ENCODE results near the gene ASB7.
A peak's percentile ranks its signal among the peaks of the same experiment; 100 is the strongest.

Gene ASB7

DNA sequence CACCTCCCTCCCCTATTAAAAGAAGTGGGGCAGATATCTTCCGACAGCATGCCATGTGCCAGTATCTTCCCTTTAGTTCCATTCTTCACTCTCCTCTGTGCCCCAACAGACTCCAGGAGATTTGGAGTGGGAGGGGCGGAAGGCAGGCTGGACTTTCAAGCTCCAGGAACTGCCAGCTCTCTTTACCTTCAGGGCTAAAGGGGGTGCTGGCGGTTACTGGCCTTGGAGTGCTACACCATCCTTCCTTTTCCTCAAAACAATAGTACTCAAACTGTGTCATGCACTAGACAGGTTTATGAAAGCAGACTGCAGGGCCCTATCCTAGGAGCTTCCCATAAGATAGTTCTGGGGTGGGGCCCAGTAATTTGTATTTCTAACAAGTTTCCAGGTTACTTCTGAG is 6.4 kb upstream of the ASB7 start:
- Histone ChIP-seq H3K4me1 (ENCODE audit: control insufficient read depth, insufficient read depth, low read length, poor library complexity, severe bottlenecking) (peaks cover 61% of the 10 kb centered on the region), H3K4me3 (ENCODE audit: insufficient read depth, low read depth, low read length, poor library complexity, severe bottlenecking) (peak overlapping the region; percentile 33), H3K27me3 (replicated peaks; ENCODE audit: control insufficient read depth, insufficient read depth, low read length, poor library complexity, severe bottlenecking) (no peaks in the 10 kb centered on the region), H3K27ac (ENCODE audit: insufficient read depth, low read length, poor library complexity, severe bottlenecking) (peak overlapping the region; percentile 83), H3K36me3 (ENCODE audit: control insufficient read depth, insufficient read depth, low read length) (no peaks in the 10 kb centered on the region), H3K9me3 (ENCODE audit: control insufficient read depth, low read length) (no peaks in the 10 kb centered on the region)
- no peak for DNase-seq

DNA sequence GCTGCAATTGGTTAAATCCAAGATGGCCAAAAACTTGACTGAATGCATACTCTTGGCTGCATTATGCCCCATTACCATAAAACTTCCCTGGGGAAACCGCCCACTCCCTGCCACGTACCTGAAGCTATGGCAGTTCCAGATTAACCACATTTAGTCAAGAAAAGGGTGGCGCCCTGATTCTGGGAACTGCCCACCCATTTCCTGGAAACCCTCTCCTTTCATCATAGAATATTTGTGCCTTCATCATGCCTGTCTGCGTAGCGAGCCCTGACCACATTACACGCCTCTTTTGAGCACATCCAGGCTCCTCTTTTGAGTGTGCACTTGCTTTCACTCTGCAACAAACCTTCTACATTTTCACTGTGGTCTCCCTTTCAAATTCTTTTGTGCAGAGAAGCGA is 5.6 kb upstream of the ASB7 start:
- Histone ChIP-seq H3K4me3 (ENCODE audit: insufficient read depth, low read depth, low read length, poor library complexity, severe bottlenecking) (peak overlapping the region; percentile 33), H3K27me3 (replicated peaks; ENCODE audit: control insufficient read depth, insufficient read depth, low read length, poor library complexity, severe bottlenecking) (no peaks in the 10 kb centered on the region), H3K36me3 (ENCODE audit: control insufficient read depth, insufficient read depth, low read length) (no peaks in the 10 kb centered on the region), H3K9me3 (ENCODE audit: control insufficient read depth, low read length) (no peaks in the 10 kb centered on the region), H3K4me1 (ENCODE audit: control insufficient read depth, insufficient read depth, low read length, poor library complexity, severe bottlenecking) (peaks cover 62% of the 10 kb centered on the region), H3K27ac (ENCODE audit: insufficient read depth, low read length, poor library complexity, severe bottlenecking) (peak overlapping the region; percentile 83)
- DNase-seq = peak; percentile 82 to 90 (median 89)

DNA sequence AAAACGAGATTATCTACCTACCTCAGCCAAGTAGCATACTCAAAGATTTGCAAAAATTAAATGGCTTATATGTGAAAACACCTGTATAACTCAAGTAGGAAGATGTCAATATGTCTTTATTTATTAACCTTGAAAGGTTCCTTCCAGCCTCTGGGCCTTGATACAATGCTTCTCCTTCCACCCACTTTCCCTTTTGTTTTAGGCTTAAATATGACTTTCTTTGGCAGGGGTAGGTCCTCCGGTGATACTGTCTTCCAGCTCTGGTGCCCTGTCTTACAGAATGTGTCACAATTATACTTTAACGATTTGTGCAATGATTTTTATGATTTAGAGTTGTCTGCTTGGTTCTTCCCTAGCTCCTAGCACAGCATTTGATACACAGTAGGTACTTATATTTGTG is 4.5 kb upstream of the ASB7 start:
- Histone ChIP-seq H3K27me3 (replicated peaks; ENCODE audit: control insufficient read depth, insufficient read depth, low read length, poor library complexity, severe bottlenecking) (no peaks in the 10 kb centered on the region), H3K36me3 (ENCODE audit: control insufficient read depth, insufficient read depth, low read length) (no peaks in the 10 kb centered on the region), H3K4me1 (ENCODE audit: control insufficient read depth, insufficient read depth, low read length, poor library complexity, severe bottlenecking) (peaks cover 56% of the 10 kb centered on the region), H3K27ac (ENCODE audit: insufficient read depth, low read length, poor library complexity, severe bottlenecking) (peak overlapping the region; percentile 83), H3K4me3 (ENCODE audit: insufficient read depth, low read depth, low read length, poor library complexity, severe bottlenecking) (peak overlapping the region; percentile 33), H3K9me3 (ENCODE audit: control insufficient read depth, low read length) (no peaks in the 10 kb centered on the region)
- no peak for DNase-seq

DNA sequence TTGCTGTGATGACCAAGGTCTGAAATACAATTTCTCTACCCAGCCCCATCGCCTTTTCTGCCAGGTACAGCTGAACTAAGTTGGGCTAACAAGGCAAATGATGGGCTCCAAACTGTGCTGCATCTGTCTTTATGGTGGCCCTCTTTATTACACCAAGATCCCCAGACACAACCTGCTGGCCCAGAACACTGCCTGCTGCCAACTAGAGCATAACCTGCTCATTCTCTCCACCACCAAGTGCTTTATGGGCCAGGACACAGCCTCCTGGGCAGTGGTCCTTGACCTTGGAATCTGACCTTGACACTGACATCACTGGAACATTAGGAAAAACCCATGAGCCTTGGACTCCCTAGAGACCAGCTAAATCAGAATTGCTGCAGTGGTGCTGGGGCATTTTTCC is 3.7 kb upstream of the ASB7 start:
- Histone ChIP-seq H3K27ac (ENCODE audit: insufficient read depth, low read length, poor library complexity, severe bottlenecking) (peak overlapping the region; percentile 83), H3K4me3 (ENCODE audit: insufficient read depth, low read depth, low read length, poor library complexity, severe bottlenecking) (no peak overlapping the region), H3K36me3 (ENCODE audit: control insufficient read depth, insufficient read depth, low read length) (no peaks in the 10 kb centered on the region), H3K4me1 (ENCODE audit: control insufficient read depth, insufficient read depth, low read length, poor library complexity, severe bottlenecking) (peaks cover 62% of the 10 kb centered on the region), H3K9me3 (ENCODE audit: control insufficient read depth, low read length) (no peaks in the 10 kb centered on the region), H3K27me3 (replicated peaks; ENCODE audit: control insufficient read depth, insufficient read depth, low read length, poor library complexity, severe bottlenecking) (no peaks in the 10 kb centered on the region)
- DNase-seq = no peak

DNA sequence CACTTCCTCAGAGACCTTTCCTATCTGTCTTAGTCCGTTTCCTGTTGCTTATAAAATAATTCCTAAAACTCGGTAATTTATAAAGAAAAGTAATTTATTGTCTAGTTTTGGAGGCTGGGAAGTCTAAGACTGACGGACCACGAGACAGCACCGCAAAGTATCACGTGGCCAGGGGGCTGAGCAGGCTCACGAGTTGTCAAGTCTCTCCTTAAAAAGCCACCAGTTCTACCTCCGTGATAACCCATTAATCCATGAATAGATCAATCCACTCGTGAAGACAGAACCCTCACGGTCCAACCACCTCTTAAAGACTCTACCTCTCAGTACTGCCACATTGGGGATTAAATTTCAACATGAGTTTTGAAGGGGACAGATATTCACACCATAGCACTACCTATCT is 1.2 kb upstream of the ASB7 start:
- DNase-seq = peak; percentile 31 to 41 (median 41)
- Histone ChIP-seq H3K4me3 (ENCODE audit: insufficient read depth, low read depth, low read length, poor library complexity, severe bottlenecking) (peak overlapping the region; percentile 94), H3K4me1 (ENCODE audit: control insufficient read depth, insufficient read depth, low read length, poor library complexity, severe bottlenecking) (peaks cover 44% of the 10 kb centered on the region)

DNA sequence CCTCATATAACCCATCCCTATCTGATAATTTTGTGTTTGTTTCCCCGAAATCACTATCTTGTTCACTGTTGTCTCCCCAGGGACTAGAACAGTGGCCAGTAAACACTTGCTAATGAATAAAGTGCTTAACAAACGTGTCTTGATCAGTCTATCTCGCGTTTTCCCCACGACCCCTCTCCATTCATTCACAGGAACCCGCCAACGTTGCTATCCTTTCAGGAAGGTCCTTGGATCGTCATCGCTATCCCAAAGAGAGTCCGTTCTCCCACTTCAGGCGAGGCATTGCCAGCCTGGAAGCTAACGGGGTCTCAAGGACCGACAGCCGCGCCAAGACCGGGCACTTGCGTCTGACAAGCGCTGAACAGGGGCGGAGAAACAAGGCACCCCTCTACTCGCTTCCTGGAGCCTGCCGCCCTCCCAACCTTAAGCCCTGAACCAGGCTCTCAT is 749 bp upstream of the ASB7 start:
- H3K9me3 ChIP-seq (ENCODE audit: control insufficient read depth, low read length) = no peaks in the 10 kb centered on the region
- peak overlapping the region; percentile 91 for H3K27ac ChIP-seq (ENCODE audit: insufficient read depth, low read length, poor library complexity, severe bottlenecking)
- DNase-seq = no peak
- H3K36me3 ChIP-seq (ENCODE audit: control insufficient read depth, insufficient read depth, low read length) = peaks cover 3% of the 10 kb centered on the region
- H3K4me3 ChIP-seq (ENCODE audit: insufficient read depth, low read depth, low read length, poor library complexity, severe bottlenecking) = peak overlapping the region; percentile 94
- H3K4me1 ChIP-seq (ENCODE audit: control insufficient read depth, insufficient read depth, low read length, poor library complexity, severe bottlenecking) = peaks cover 39% of the 10 kb centered on the region
- no peaks in the 10 kb centered on the region for H3K27me3 ChIP-seq (replicated peaks; ENCODE audit: control insufficient read depth, insufficient read depth, low read length, poor library complexity, severe bottlenecking)

More for the DNA sequence above, 1.2 kb upstream of the ASB7 start:
- Histone ChIP-seq H3K36me3 (ENCODE audit: control insufficient read depth, insufficient read depth, low read length) (peaks cover 3% of the 10 kb centered on the region), H3K27ac (ENCODE audit: insufficient read depth, low read length, poor library complexity, severe bottlenecking) (peak overlapping the region; percentile 91), H3K27me3 (replicated peaks; ENCODE audit: control insufficient read depth, insufficient read depth, low read length, poor library complexity, severe bottlenecking) (no peaks in the 10 kb centered on the region), H3K9me3 (ENCODE audit: control insufficient read depth, low read length) (no peaks in the 10 kb centered on the region)

DNA sequence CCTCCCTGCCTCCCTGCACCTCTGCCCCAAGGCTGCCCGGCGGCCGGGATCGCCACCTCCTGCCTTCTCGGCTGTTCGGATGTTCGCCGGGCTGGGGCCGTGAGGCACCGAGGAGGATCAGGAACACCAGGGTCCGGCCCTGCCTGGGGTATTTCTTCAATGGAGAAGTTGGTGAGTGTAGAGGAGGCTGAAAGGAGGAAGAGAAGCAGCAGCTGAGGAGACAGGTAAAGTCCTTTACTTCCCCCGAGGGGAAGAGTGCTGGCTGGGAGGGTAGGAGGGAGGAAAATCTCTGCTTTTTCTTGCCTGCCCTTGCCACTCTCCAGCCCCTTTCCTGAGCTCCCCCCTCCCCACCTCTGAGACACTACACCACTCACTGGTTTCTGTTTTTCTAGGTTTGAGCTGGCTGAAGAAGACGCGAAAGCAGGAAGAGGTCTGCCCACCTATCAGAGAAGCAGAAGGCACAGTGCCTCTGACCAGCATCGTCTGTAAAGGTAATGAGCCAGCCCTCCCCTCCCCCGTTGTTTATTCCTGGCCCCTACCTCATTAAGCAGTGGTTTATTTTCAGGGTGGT is 519 bp downstream of the ASB7 start:
- DNase-seq = peak in 2 of 3 donors; percentile 1 to 11
- Histone ChIP-seq H3K36me3 (ENCODE audit: control insufficient read depth, insufficient read depth, low read length) (peaks cover 7% of the 10 kb centered on the region), H3K4me3 (ENCODE audit: insufficient read depth, low read depth, low read length, poor library complexity, severe bottlenecking) (peak overlapping the region; percentile 91), H3K27me3 (replicated peaks; ENCODE audit: control insufficient read depth, insufficient read depth, low read length, poor library complexity, severe bottlenecking) (no peaks in the 10 kb centered on the region), H3K27ac (ENCODE audit: insufficient read depth, low read length, poor library complexity, severe bottlenecking) (peak overlapping the region; percentile 78), H3K9me3 (ENCODE audit: control insufficient read depth, low read length) (no peaks in the 10 kb centered on the region), H3K4me1 (ENCODE audit: control insufficient read depth, insufficient read depth, low read length, poor library complexity, severe bottlenecking) (peaks cover 30% of the 10 kb centered on the region)

DNA sequence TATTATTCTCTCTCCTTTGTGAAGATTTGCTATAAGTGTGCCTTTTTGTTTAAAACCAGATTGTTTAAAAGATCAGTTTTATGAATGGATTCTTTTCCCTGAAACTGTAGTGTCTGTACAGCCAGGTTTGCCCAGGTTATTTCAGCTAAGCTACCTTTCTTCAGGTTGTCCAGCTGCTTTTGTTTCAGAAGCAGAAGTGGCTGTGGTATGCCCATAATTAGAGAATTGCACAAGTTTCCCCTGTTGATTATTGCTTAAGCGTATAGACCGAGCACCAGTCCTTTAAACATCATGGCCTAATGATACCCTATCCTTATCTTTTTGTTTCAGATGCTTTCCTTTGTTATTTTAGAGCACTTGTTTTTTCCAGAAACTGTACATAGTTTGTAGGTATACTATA is 10.2 kb downstream of the ASB7 start:
- no peaks in the 10 kb centered on the region for H3K9me3 ChIP-seq (ENCODE audit: control insufficient read depth, low read length)
- DNase-seq = no peak
- H3K27ac ChIP-seq (ENCODE audit: insufficient read depth, low read length, poor library complexity, severe bottlenecking) = no peak overlapping the region
- no peaks in the 10 kb centered on the region for H3K4me1 ChIP-seq (ENCODE audit: control insufficient read depth, insufficient read depth, low read length, poor library complexity, severe bottlenecking)
- no peaks in the 10 kb centered on the region for H3K27me3 ChIP-seq (replicated peaks; ENCODE audit: control insufficient read depth, insufficient read depth, low read length, poor library complexity, severe bottlenecking)
- peaks cover 62% of the 10 kb centered on the region for H3K36me3 ChIP-seq (ENCODE audit: control insufficient read depth, insufficient read depth, low read length)
- H3K4me3 ChIP-seq (ENCODE audit: insufficient read depth, low read depth, low read length, poor library complexity, severe bottlenecking) = no peak overlapping the region

DNA sequence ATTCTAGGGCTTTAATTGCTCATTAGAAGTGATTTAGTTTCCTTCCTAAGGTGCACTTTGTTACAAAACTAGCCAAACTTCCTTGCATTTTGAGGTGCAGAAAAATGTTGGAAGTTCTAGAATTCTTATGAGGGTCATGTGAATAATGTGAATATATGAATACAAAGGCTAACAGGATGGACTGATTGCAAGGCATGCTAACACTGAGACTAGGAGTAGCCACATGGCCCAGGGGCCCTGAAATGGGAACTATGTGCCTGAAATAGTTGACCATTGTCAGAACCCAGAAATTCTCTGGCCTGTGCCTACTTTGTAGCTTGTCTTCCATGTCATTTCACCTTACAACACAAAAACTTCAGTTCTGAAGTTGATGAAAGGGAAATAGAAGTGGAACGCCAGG is 10.8 kb downstream of the ASB7 start:
- Histone ChIP-seq H3K36me3 (ENCODE audit: control insufficient read depth, insufficient read depth, low read length) (peaks cover 62% of the 10 kb centered on the region), H3K27me3 (replicated peaks; ENCODE audit: control insufficient read depth, insufficient read depth, low read length, poor library complexity, severe bottlenecking) (no peaks in the 10 kb centered on the region), H3K4me1 (ENCODE audit: control insufficient read depth, insufficient read depth, low read length, poor library complexity, severe bottlenecking) (no peaks in the 10 kb centered on the region), H3K9me3 (ENCODE audit: control insufficient read depth, low read length) (no peaks in the 10 kb centered on the region), H3K4me3 (ENCODE audit: insufficient read depth, low read depth, low read length, poor library complexity, severe bottlenecking) (no peak overlapping the region), H3K27ac (ENCODE audit: insufficient read depth, low read length, poor library complexity, severe bottlenecking) (no peak overlapping the region)
- DNase-seq = no peak

DNA sequence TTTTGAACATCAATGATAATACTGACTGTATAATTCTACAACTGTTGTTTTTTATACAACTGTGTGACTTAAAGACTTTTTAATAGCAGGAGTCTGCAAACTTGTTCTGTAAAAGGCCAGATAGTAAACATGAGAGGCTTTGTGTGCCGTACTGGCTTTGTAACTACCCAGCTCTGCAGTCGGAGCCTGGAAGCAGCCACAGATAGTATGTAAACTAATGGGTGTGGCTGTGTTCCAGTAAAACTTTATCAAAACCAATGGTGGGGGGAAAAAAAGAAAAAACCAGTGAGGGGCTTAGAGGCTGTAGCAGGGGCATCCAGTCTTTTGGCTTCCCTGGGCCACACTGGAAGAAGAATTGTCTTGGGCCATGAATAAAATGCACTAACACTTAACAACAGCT is 11.9 kb downstream of the ASB7 start:
- H3K27me3 ChIP-seq (replicated peaks; ENCODE audit: control insufficient read depth, insufficient read depth, low read length, poor library complexity, severe bottlenecking) = no peaks in the 10 kb centered on the region
- peaks cover 66% of the 10 kb centered on the region for H3K36me3 ChIP-seq (ENCODE audit: control insufficient read depth, insufficient read depth, low read length)
- no peak for DNase-seq
- H3K4me3 ChIP-seq (ENCODE audit: insufficient read depth, low read depth, low read length, poor library complexity, severe bottlenecking) = no peak overlapping the region
- H3K27ac ChIP-seq (ENCODE audit: insufficient read depth, low read length, poor library complexity, severe bottlenecking) = no peak overlapping the region
- no peaks in the 10 kb centered on the region for H3K4me1 ChIP-seq (ENCODE audit: control insufficient read depth, insufficient read depth, low read length, poor library complexity, severe bottlenecking)
- H3K9me3 ChIP-seq (ENCODE audit: control insufficient read depth, low read length) = no peaks in the 10 kb centered on the region
